COLO668 (cell line): Measurements from ENCODE around the gene PSMD1.
"Not testable (repeated sequence)": the region's sequence is repeated elsewhere in the genome, so short reads cannot be mapped to it uniquely, and the experiment has no call there.

Source experiments
- DNase-seq: peaks from one replicate; lab custom pipeline; 2025; ENCODE audit not compliant: unreplicated experiment; lab: John Stamatoyannopoulos, UW

Gene PSMD1

GRCh38 chr2:231144896-231145295, 88.2 kb downstream of the PSMD1 start:
- DNase-seq, result no peak

- no peak for DNase-seq
These were observed 90.0 kb downstream of the PSMD1 start for GRCh38 chr2:231146665-231147064.

- no peak for DNase-seq
These were observed 96.3 kb downstream of the PSMD1 start for GRCh38 chr2:231152800-231153557.

GRCh38 chr2:231159306-231159705, 102.6 kb downstream of the PSMD1 start:
- DNase-seq, result no peak

GRCh38 chr2:231160701-231161100, 104.0 kb downstream of the PSMD1 start:
- DNase-seq, result no peak

GRCh38 chr2:231161252-231161839, 104.7 kb downstream of the PSMD1 start:
- DNase-seq, result no peak

- DNase-seq, result no peak
These were observed 105.2 kb downstream of the PSMD1 start for GRCh38 chr2:231161877-231162329.

- no peak for DNase-seq
These were observed 106.3 kb downstream of the PSMD1 start for GRCh38 chr2:231163011-231163410.

GRCh38 chr2:231163414-231164095, 106.9 kb downstream of the PSMD1 start:
- DNase-seq, result no peak

GRCh38 chr2:231167745-231168459, 111.2 kb downstream of the PSMD1 start:
- no peak for DNase-seq

- no peak for DNase-seq
These were observed 111.9 kb downstream of the PSMD1 start for GRCh38 chr2:231168460-231169139.

- no peak for DNase-seq
These were observed 112.8 kb downstream of the PSMD1 start for GRCh38 chr2:231169488-231169887.

- DNase-seq, result no peak
These were observed 113.4 kb downstream of the PSMD1 start for GRCh38 chr2:231170055-231170454.

GRCh38 chr2:231172025-231172424, 115.4 kb downstream of the PSMD1 start:
- DNase-seq, result no peak

- no peak for DNase-seq
These were observed 117.6 kb downstream of the PSMD1 start for GRCh38 chr2:231174211-231174651.

GRCh38 chr2:231176066-231176465, 119.4 kb downstream of the PSMD1 start:
- no peak for DNase-seq

GRCh38 chr2:231177156-231178025, 120.7 kb downstream of the PSMD1 start:
- no peak for DNase-seq

- DNase-seq, result not testable (repeated sequence)
These were observed 122.1 kb downstream of the PSMD1 start for GRCh38 chr2:231178805-231179204.

- DNase-seq, result no peak
These were observed 125.3 kb downstream of the PSMD1 start for GRCh38 chr2:231181860-231182512.
